Measurements from ENCODE around the gene ABCA13. TPM values are rescaled to one million over a fixed set of nuclear protein-coding genes. Genes with fewer than 3 reads are reported as not detected.

The ABCA13 gene
- total RNA-seq, 3 donors from 2014 or later (not counting 1 experiment from before 2014, with no cell fraction given), result 0.05 to 0.09 TPM; not detected in 1

GRCh38 chr7:48304641-48305040 is 133.4 kb downstream of the ABCA13 start:
- no peaks in the 10 kb centered on the region for H3K9me3 ChIP-seq (ENCODE audit: control insufficient read depth, insufficient read depth, low read length)
- no peak for TF ChIP-seq CTCF (IDR thresholded peaks at IDR 0.05)
- ATAC-seq, result no peak
- no peak for DNase-seq
- no peak overlapping the region for H3K27ac Mint-ChIP-seq
- H3K4me1 ChIP-seq (ENCODE audit: control insufficient read depth, insufficient read depth, low read length), result no peaks in the 10 kb centered on the region
- H3K27ac ChIP-seq (ENCODE audit: low read length), result no peak overlapping the region
- no peaks in the 10 kb centered on the region for H3K36me3 Mint-ChIP-seq
- H3K27me3 Mint-ChIP-seq (ENCODE audit: low read depth in 2 of 2), result peaks cover 0 to 9% of the 10 kb centered on the region in 2 donors
- H3K4me1 Mint-ChIP-seq, result no peaks in the 10 kb centered on the region
- H3K27me3 ChIP-seq (ENCODE audit: control insufficient read depth, insufficient read depth, low read length), result no peaks in the 10 kb centered on the region
- H3K36me3 ChIP-seq (ENCODE audit: control insufficient read depth, insufficient read depth, low read length), result no peaks in the 10 kb centered on the region
- intact Hi-C loops (cut with micrococcal nuclease), result no loop called here
- H3K4me3 ChIP-seq (ENCODE audit: low read length), result no peak overlapping the region
- no peaks in the 10 kb centered on the region for H3K9me3 Mint-ChIP-seq
- 90% methylated on average over 1 of the region's 1 CpG for WGBS (ENCODE audit: insufficient coverage)
- no peak overlapping the region for H3K4me3 Mint-ChIP-seq

GRCh38 chr7:48305661-48306060 is 134.4 kb downstream of the ABCA13 start:
- intact Hi-C loops (cut with micrococcal nuclease), result no loop called here
- H3K27me3 ChIP-seq (ENCODE audit: control insufficient read depth, insufficient read depth, low read length), result no peaks in the 10 kb centered on the region

GRCh38 chr7:48307041-48307714 is 135.9 kb downstream of the ABCA13 start:
- WGBS (ENCODE audit: insufficient coverage), result 75% methylated on average over 2 of the region's 4 CpGs
- no peaks in the 10 kb centered on the region for H3K36me3 ChIP-seq (ENCODE audit: control insufficient read depth, insufficient read depth, low read length)
- no peaks in the 10 kb centered on the region for H3K4me1 ChIP-seq (ENCODE audit: control insufficient read depth, insufficient read depth, low read length)
- H3K36me3 Mint-ChIP-seq, result no peaks in the 10 kb centered on the region
- H3K4me3 ChIP-seq (ENCODE audit: low read length), result no peak overlapping the region
- no peak overlapping the region for H3K4me3 Mint-ChIP-seq
- no peak for DNase-seq
- H3K27ac Mint-ChIP-seq, result no peak overlapping the region
- H3K27ac ChIP-seq (ENCODE audit: low read length), result no peak overlapping the region
- no peak for TF ChIP-seq CTCF (IDR thresholded peaks at IDR 0.05)
- no peaks in the 10 kb centered on the region for H3K9me3 ChIP-seq (ENCODE audit: control insufficient read depth, insufficient read depth, low read length)
- H3K27me3 Mint-ChIP-seq (ENCODE audit: low read depth in 2 of 2), result peaks cover 0 to 9% of the 10 kb centered on the region in 2 donors
- H3K27me3 ChIP-seq (ENCODE audit: control insufficient read depth, insufficient read depth, low read length), result no peaks in the 10 kb centered on the region
- intact Hi-C loops (cut with micrococcal nuclease), result no loop called here
- ATAC-seq, result no peak
- H3K9me3 Mint-ChIP-seq, result no peaks in the 10 kb centered on the region
- H3K4me1 Mint-ChIP-seq, result no peaks in the 10 kb centered on the region

More at GRCh38 chr7:48305661-48306060, 134.4 kb downstream of the ABCA13 start:
- WGBS (ENCODE audit: insufficient coverage), result 91% methylated on average over 5 of the region's 5 CpGs
- TF ChIP-seq CTCF (IDR thresholded peaks at IDR 0.05), result no peak
- H3K4me1 ChIP-seq (ENCODE audit: control insufficient read depth, insufficient read depth, low read length), result no peaks in the 10 kb centered on the region
- no peak for DNase-seq
- ATAC-seq, result no peak
- no peak overlapping the region for H3K27ac ChIP-seq (ENCODE audit: low read length)
- Mint-ChIP-seq H3K9me3 (no peaks in the 10 kb centered on the region), H3K36me3 (no peaks in the 10 kb centered on the region), H3K4me1 (no peaks in the 10 kb centered on the region), H3K4me3 (no peak overlapping the region), H3K27me3 (ENCODE audit: low read depth in 2 of 2) (peaks cover 0 to 9% of the 10 kb centered on the region in 2 donors), H3K27ac (no peak overlapping the region)
- H3K9me3 ChIP-seq (ENCODE audit: control insufficient read depth, insufficient read depth, low read length), result no peaks in the 10 kb centered on the region
- no peaks in the 10 kb centered on the region for H3K36me3 ChIP-seq (ENCODE audit: control insufficient read depth, insufficient read depth, low read length)
- H3K4me3 ChIP-seq (ENCODE audit: low read length), result no peak overlapping the region

GRCh38 chr7:48309720-48310119 is 138.5 kb downstream of the ABCA13 start:
- no peak for ATAC-seq
- Mint-ChIP-seq H3K9me3 (no peaks in the 10 kb centered on the region), H3K4me3 (no peak overlapping the region), H3K4me1 (no peaks in the 10 kb centered on the region), H3K27ac (no peak overlapping the region), H3K36me3 (no peaks in the 10 kb centered on the region), H3K27me3 (ENCODE audit: low read depth in 2 of 2) (peaks cover 0 to 9% of the 10 kb centered on the region in 2 donors)
- 94% methylated on average over 12 of the region's 12 CpGs for WGBS (ENCODE audit: insufficient coverage)
- no peaks in the 10 kb centered on the region for H3K36me3 ChIP-seq (ENCODE audit: control insufficient read depth, insufficient read depth, low read length)
- H3K27ac ChIP-seq (ENCODE audit: low read length), result no peak overlapping the region
- intact Hi-C loops (cut with micrococcal nuclease), result no loop called here
- H3K9me3 ChIP-seq (ENCODE audit: control insufficient read depth, insufficient read depth, low read length), result no peaks in the 10 kb centered on the region
- TF ChIP-seq CTCF (IDR thresholded peaks at IDR 0.05), result no peak
- DNase-seq, result no peak
- no peaks in the 10 kb centered on the region for H3K27me3 ChIP-seq (ENCODE audit: control insufficient read depth, insufficient read depth, low read length)
- H3K4me3 ChIP-seq (ENCODE audit: low read length), result no peak overlapping the region
- no peaks in the 10 kb centered on the region for H3K4me1 ChIP-seq (ENCODE audit: control insufficient read depth, insufficient read depth, low read length)

Data from natural killer cell (primary cell).